Inferior parietal cortex (tissue), 1 donor: Measurements from ENCODE around the gene KLHL12.
A peak's percentile ranks its signal among the peaks of the same experiment; 100 is the strongest.

Experiments
- DNase-seq: peaks from one replicate; pipeline ENCODE4 v3.0.0-alpha.2; 2016; ENCODE audit errors: extremely low spot score

KLHL12 gene

DNA sequence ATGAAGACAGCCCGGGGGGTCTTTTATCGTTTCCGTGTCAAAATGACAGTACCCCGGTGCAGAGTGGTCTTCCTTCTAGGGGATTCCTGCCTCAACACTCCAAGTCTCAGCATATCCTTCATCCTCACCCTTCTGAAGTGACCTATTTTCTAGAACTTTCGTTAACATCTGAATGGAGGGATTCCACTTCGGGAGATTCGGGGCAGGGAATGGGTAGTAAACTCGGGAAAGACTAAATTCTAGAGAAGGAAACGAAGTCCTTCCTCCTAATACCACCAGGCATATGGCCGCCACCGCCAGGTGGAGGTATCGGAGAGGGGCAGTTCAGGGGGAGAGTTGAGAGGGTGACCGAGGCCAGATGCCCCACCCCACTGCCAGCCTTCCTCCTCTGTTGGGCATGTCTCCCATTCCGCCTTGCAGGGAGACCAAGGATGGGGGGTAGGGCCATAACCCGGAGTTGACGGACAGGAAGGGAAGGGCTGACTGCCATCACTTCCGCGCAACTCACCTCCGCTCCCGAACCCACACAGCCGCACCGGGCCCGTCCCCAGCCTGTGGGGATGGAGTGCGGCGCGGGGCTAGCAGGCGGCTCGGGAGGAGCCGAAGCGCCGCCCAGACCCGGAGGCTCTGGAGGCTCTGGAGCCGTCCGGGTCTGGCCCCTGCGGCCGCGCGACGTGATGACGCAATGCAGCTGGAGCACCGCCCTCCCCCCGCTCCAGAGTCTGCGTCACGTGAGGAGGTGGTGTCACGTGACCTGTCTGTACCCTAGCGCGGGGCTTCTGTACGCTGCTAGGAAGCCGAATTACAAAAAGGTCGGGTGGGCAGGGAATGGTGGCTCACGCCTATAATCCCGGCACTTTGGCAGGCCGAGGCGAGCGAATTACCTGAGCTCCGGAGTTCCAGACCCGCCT, at the start of gene KLHL12:
TSS of gene KLHL12 (minus strand) at position 654 of the 911 bp plus-strand sequence. CDS start 2,072 bp downstream, outside the sequence.
- peak; percentile 96 for DNase-seq

GRCh38 chr1:202976633-202977032, 49.6 kb upstream of the KLHL12 start:
- DNase-seq: no peak

DNA sequence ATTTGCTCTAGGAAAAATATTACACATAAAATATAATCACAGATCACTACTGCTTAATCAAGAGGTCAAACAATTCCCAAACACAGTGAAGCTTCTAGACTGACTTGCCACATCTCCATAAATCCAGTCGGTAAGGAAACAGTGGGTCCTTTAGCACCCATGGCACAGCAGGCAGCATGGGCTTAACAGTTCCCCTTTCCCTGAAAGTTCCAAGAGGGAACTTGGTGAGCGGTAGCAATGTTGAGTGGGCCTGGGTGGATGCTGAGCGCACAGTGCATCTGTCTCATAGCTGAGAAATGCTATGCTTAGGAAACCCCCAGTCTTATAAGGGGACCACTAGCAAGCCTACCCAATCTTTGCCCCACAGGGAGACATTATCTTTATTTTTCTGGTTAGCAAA, 47.8 kb upstream of the KLHL12 start:
- no peak for DNase-seq

DNA sequence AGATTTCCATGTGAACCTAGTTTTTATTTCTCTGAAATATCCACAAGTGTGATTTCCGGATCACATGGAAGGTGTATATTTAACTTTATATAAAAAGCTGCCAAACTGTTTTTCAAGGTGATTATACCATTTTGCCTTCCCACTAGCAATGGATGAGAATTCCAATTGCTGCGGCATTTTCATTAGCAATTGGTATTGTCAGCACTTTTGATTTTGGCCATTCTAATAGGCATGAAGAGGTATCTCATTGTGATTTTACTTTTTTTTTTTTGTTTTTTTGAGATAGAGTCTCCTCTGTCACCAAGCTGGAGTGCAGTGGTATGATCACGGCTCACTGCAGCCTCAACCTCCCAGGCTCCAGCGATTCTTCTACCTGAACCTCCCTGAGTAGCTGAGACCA, 45.0 kb upstream of the KLHL12 start:
- no peak for DNase-seq

- DNase-seq: peak; percentile 72
Observed at GRCh38 chr1:202968895-202969295, 41.9 kb upstream of the KLHL12 start.

DNA sequence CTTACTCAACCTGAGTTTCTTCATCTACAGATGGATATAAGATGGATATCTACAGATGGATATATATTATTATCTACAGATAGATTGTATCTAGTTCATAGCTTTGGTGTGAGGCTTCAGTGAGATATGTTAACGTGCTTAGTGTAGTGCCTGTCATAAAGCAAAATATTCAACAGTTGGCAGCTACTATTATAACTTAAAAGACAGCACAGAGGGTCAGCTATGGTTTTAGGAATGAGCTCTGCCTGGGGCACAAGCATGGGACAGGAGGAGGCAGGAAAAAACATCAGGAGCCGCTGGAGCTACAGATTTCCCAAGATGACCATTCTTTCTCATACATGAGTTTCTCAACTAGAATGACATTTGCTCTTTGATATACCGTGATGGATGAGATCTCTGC, 41.3 kb upstream of the KLHL12 start:
- DNase-seq: no peak

DNA sequence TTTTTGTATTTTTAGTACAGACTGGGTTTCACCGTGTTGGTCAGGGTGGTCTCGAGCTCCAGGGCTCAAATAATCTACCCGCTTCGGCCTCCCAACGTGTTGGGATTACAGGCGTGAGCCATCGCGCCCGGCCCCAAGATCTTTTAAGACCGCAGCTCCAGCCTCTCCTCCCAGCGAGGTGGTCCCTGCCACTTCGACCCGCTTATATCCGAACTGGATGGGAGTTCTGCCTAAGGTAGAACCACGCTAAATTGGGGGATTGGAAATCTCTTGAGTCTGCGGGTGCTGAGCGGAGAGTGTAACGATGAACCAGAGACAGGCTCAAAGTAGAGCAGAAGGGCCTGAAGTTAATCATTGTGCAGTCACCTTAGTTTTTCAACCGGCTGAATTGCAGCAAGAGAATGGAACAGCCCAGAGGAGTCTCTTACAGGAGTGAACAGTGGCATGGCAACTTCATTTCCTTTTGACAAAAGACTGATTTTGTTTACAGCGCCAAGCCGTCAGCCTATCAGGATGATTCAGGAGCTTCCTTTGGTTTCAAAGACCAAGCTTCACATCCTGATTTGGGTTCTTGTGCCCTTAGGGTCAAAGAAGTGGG, 40.7 kb upstream of the KLHL12 start:
- DNase-seq: peak; percentile 51

DNA sequence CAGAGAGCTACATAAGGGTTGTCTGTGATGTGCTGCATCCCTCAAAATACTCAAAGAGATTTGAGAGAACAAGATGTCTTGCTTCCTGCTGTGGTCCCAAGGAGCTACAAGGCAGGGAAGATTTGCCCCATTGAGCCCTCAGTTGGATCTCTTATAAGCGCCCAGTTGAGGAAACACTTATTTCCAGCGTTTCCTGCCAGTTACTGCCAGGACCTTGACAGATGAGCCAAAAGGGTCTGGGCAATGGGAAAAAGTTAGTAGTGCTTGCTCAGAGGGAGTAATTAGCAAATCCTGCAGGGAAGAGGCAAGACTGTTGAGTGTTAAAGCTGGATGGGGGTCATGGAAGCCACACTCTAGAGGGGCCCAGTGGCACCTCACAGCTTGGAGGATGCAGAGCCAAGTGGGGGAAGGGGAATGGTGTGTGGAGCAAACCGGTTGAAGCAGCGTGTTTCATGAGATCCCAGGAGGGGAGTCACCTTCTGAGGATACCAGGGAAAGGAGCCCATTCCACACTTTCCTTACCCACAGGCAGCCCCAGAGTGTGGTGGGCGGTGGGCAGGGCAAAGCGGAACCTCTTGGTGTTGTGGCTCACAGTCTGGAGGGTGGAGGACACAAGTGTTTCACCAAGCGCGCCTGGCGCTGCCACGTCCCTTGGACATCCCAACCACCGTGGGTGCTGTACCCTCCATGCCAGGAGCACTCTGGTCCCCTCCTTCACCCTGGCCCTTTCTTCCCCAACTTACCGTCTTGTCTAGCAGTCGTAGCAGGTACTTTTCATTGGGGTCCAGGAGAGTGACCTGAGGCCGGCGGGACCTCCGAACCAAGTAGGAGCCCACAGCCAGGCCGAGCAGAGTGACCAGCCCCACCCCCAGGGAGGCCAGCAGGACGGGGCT, 39.2 kb upstream of the KLHL12 start:
- DNase-seq: no peak

DNA sequence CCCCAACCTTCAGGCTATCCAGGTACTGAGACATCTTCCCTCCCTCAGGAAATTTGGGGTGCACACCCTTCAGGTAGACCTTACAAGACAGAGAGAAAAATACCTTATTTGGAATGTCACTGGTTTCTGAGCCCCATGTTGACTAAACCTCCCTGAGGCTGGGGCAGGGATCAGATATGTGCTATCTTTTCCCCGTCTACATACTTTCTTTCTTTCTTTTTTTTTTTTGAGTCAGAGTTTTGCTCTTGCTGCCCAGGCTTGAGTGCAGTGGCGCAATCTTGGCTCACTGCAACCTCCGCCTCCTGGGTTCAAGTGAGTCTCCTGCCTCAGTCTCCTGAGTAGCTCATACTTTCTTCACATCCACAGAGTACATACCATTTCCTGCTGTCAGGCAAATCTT, 38.4 kb upstream of the KLHL12 start:
- DNase-seq: no peak

GRCh38 chr1:202964791-202965410, 37.9 kb upstream of the KLHL12 start:
- no peak for DNase-seq

DNA sequence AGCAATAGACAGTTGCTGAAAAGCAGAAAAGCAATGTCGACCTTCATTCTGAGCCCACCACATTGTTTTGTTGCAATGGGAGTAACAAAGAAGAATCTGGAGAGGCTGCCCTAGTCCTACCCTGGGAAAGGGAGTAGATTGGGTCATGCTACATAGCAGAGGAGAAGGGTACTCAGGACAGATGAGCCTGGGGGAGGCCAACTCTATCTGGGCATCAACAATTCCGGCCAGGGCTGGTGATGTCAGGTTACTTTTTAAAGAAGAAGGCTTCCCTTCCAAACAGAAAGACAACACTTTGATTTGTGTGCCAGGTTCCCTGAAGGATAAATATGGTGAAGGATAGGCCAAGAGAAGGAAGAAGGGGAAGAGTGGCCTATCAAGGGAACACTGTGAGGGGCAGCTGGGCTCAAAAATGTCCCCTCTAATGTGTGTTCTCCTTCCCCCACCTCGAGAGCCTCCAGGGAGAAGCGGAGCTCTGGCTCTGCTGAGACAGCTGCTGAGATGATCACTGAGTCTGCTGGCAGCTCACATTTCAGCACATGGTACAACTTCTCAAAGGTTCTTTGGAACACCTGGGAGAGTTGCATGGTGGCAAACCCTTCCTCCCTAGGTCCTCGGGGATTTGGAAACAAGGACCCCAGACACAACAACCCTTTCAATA, 34.3 kb upstream of the KLHL12 start:
- DNase-seq: no peak

- no peak for DNase-seq
Observed at GRCh38 chr1:202959276-202959620, 32.2 kb upstream of the KLHL12 start.

GRCh38 chr1:202958544-202959275, 31.7 kb upstream of the KLHL12 start:
- no peak for DNase-seq

- peak; percentile 88 for DNase-seq
Observed at GRCh38 chr1:202957733-202958543, 30.9 kb upstream of the KLHL12 start, which contains the start of gene ADIPOR1. Gene ADIPOR1, minus strand, starts transcription at chr1:202958312. Its CDS starts 7,242 bp downstream, at chr1:202951070.

DNA sequence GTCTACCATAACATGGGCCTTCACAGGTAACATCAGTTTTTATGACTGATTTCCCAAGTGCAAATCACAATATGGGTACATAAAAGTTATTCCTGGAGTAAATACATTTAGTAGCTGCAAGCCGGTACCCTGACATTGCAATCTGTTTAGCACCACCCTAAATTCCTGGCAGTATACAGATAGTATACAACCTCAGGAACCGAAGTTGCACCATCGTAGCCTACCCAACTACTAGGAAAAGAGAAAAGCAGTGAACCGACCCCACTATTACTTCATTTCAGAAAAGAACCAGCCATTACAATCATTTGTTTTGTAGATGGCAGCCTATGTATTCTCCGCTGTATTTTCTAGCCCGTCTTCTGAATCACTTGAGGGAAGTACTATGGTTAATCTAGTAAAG, 29.9 kb upstream of the KLHL12 start:
- no peak for DNase-seq

DNA sequence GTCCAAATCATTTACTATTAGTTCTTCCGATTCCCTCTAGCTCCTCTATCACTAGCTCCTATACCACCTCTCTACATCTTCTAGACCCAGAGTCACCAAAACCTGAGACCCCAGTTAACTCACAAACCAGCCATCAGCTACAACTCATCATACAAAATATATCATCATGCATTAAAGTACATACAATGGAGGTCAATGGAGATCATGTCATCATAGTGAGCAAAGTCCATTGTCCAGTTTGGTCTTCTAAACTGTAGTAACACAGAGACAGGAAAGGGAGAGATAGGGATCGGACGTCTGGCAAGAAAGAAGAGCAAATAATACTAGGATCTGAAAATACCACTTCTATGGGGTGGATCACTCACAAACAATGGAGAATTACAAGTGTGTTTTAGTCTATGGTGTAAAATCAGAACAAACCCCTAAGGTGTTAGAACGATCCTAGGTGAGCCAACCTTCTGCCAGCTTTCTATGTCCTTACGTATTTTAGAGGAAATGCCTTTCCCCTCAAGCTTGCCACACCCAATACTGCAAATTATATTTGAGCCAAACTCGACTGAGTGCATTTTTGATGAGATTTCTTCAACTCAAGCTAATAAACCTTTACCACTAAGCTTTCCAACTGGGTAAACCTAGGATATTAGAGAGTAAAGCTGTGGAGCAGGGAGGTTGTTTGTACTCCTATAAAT, 27.2 kb upstream of the KLHL12 start:
- no peak for DNase-seq

DNA sequence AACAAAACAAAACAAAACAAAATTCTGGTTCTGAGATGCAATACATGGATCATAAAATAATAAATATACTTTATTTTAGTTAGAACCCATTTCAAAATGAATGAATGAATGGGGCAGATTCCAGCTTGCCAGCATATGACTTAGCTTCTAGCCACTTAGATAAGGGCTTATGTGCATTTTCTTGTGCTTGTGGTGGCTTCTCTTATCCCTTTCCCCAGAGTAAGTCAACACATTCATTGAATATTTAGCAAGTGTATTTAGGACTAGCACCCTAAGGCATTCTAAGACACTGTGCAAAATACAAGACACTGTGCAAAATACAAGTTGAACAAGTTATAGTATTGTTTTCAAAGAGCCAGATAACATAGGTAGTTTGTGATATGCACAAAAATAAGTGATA, 26.4 kb upstream of the KLHL12 start:
- DNase-seq: no peak

DNA sequence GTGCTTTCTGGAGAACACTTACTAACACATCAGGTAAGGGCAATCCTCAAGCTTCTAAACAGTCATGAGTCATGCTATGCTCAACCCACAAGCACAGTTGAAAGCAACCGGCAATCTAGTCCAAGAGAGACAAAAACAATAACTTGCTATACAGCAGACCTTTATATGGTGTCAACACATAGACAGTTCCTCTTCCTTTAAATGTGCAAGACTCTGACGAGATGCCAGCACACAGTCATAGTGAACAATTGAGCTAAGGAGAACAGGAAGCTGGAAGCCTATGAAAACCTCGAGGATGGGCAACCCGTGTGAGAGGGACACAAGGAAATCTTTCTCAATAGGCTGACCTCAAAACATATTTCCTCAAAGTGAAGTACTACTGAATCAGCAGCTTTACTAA, 25.8 kb upstream of the KLHL12 start:
- DNase-seq: peak; percentile 16

- DNase-seq: no peak
Observed at GRCh38 chr1:202952099-202952498, 25.1 kb upstream of the KLHL12 start.
